Endometrial microvascular endothelial cells (primary cell): ENCODE measurements around the gene RPL27A. TPM values are rescaled to one million over a fixed set of nuclear protein-coding genes. Genes with fewer than 3 reads are reported as not detected.

Experiments
- in situ Hi-C: cut with HindIII; loops from 2 replicates; pipeline ENCODE4 v1.10.0; 2017; ENCODE audit warnings: low sequenced_read_pairs, low pct_unique_long_range_greater_than_20kb; ENCODE audit errors: inconsistent ontology term
- total RNA-seq: library from RNA; depleted of rRNA; stranded (reverse); fragments of >200 nt; gene quantifications from one replicate; pipeline ENCODE4 v1.2.3, GENCODE V29; 2015; ENCODE audit errors: inconsistent ontology term

RPL27A gene
- total RNA-seq, 1 donor from 2014 or later: 842 TPM

DNA sequence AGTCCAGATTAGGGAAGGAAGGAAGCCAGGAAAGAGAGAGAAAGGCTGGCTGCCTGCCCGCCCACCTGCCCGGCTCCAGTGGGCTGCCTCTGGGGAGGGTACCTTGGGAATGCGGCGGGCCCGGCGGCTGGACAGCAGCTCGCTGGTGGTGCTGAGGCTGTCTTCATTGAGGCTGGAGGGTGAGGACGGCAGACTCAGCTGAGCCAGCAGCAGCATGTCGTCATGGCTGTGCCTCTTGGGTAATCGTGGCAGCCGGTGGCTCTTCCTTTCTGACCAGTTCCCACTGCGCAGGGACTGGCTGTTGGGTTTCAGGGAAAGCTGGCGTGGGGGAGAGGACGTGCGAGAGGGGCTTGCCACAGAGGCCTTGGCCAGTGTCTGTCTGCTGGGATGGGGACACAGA, 32.9 kb downstream of the RPL27A start:
- in situ Hi-C loops: no loop called here

- in situ Hi-C loops: no loop called here
Measured at GRCh38 chr11:8717544-8717875, 34.9 kb downstream of the RPL27A start.

DNA sequence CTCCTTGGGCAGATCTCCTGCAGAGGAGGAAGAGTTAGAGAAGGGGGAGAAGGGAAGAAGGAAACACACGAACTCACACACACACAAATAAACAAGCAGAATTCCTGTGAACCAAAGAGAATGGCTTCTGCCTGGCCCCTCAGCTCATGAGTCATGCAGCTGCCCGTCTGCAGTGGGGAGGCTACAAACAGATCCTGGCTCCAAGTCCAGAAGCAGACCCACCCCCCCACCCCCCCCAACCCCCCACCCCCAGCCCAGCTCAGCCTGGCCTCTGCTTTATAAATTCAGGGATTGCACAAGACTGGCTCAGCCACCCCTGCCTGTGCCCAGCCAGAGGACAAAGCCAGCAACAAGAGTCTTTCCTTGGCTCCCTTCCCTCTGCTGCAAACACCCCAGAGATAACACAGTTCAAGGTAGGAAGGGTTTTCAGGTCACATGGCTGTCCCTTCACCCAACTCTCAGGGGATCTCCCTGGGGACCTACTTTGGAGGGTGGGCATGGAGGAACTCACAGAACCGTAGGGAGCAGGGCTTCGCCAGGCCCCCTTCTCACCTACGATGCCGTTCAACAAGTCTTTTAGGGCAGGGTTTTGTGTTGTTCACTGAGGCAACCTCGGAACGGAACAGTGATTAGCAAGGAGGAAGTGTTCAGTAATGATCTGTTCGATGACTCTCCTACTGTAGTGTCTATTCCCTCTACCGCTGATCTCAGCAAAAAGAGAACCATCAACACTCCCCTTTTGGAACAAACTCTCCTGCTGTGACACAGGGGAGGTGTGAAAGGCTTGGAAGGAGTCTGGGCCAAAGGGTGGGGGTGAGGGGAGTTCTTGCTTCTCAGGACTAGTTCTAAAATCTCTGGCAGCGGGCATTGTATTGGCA, 35.5 kb downstream of the RPL27A start:
- in situ Hi-C loops: no loop called here

DNA sequence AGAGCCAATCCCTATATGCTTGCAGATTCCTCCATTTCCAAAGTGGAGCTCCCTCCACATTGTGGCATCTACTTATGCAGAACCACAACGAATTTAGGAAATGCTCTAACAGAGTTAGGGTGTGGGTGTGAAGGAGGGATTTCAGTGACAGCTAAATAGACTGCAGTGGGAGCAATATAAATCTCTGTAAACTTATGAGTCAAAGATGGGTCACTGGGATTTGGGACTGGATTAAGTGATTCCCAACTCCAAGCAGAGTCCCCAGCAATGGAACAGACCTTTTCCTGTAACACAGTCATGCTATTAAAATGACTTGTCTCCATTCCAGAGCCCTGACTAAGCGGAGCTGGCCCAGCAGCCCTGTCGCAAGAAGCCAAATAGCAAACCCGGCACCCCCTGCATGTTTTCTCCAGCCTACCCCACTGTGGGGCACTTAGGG, 36.6 kb downstream of the RPL27A start:
- in situ Hi-C loops: no loop called here

- in situ Hi-C loops: no loop called here
Measured at GRCh38 chr11:8719721-8720120, 37.1 kb downstream of the RPL27A start.

GRCh38 chr11:8720352-8720751, 37.8 kb downstream of the RPL27A start:
- in situ Hi-C loops: no loop called here

DNA sequence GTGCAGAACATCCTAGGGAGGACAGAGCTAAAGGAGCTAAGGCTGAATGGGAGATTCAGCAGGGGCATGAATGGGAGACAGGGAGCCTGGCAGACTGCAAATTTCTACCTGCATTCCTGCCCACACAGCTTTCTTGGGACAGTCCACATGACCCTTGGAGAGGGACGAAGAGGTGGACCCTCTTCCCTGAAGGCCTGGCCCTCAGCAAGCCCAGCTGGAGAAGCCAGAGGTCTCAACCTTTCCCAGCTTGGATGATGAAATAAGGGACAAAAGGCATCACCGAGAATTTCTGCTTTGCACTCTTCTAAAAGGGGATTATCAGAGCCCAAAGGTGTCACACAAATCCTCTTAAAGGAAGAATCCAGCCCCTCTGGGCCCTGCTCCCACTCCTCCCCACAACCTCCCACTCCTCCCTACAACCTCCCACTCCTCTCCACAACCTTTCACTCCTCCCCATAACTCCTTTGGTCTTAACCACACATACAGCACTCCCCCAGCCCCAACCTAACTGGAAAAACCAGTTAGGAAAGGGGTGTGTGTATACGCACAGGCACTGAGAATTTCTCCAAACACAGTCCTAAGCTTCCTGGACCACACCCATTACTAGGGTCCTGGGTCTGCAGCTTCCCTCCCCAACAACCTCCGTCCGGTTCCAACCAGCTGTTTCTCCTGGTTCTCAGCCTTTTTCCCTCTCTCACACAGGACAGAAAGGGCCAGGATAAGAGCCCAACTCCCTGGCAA, 38.4 kb downstream of the RPL27A start:
- in situ Hi-C loops: no loop called here

- in situ Hi-C loops: no loop called here
Measured at GRCh38 chr11:8721609-8722500, 39.3 kb downstream of the RPL27A start.

DNA sequence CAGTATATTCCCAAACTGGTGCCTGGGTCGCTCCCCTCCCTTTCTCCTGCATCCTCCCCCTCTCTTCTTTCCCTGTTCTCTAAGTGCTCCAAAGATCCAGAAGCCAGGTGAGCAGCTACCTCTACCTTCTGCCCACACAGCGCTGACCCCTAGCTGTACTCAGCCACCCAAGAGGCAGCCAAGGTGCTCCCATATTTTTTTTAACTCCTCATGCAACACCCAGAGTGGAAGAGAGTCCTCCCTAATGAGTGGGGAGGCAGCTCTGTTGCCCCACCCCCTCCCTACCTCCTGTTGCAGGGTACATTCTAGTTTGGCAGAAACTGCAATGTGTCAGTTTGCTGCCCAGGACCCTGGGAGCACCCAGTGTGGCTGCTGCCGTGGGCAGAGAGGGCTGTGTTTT, 40.2 kb downstream of the RPL27A start:
- in situ Hi-C loops: no loop called here

DNA sequence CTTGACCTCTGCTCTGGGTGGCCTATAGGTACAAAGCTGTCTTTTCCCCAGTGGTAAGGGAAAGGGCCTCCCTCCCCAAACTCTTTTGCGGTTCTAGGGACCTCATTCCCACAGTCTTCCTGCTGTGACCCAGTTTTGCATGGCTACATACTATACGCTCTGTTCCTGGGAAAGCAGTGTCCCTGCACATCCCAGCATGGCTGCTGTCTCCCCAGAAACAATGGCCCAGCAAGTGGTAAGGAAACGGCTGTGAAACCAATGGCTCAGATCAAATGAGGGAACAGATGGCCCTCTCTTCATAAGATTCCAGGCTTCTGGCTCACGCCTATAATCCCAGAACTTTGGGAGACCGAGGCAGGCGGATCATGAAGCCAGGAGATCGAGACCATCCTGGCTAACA, 41.1 kb downstream of the RPL27A start:
- in situ Hi-C loops: no loop called here

GRCh38 chr11:8724682-8725081, 42.1 kb downstream of the RPL27A start:
- in situ Hi-C loops: no loop called here

- in situ Hi-C loops: no loop called here
Measured at GRCh38 chr11:8726395-8726794, 43.8 kb downstream of the RPL27A start.

DNA sequence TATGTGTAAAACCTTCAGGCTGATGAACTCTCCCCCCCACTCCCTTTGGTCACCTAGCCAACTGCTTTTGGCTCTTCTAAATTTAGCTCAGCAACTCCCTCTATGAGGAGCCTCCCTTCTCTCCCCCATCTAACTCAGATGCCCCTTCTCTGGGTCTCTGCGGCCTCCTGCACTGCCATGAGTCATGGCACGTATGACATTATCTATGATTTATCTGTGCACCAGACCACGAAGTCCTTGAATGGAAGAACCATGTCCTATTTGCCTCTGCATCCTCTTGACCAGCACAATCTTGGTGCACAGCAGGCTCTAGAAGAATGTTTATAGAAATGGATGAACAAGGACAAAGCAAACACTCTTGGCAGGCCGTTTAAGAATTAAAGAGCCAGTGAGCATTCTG, 46.0 kb downstream of the RPL27A start:
- in situ Hi-C loops: no loop called here

- in situ Hi-C loops: no loop called here
Measured at GRCh38 chr11:8729067-8729466, 46.5 kb downstream of the RPL27A start.

DNA sequence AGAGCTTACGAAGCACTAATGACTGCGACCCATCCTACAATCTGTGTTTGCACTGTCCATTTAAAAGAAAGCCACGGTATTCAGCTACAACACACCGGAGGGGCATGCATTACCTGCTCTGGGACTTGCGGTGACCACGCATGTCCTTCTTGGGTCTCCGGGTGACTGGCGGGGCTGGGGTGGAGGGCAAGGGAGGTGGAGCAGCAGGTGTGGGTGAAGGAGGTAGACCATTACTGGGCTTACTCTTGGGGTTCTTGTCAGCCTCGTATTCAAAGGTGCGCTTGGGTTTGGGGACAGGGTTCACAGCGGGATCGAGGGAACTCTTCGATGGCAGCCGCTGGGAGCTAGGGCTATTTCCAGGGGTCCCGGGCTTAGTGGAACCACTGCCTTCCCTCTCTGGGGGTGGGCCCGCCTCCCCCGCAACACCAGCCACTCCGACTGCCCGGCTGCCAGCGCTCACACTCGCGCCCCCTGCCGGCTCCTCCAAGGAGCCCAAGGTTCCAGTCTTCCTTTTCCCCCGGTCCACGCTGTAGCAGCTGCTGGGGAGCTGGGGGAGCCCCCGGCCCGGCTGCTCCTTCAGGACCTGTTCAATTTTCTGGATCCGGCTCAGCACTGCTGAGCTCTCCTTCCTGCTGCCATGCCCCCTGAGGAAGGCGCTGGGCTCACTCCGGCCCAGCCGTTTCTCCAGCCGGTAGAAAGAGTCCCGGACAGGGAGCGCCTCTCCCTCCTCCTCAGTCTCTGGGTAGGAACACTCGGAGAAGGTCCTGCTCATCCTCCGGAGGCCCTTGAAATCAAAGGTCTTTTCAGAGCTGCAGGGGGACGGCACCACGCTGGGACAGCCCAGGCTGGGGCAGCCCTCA, 47.5 kb downstream of the RPL27A start:
- in situ Hi-C loops: no loop called here

DNA sequence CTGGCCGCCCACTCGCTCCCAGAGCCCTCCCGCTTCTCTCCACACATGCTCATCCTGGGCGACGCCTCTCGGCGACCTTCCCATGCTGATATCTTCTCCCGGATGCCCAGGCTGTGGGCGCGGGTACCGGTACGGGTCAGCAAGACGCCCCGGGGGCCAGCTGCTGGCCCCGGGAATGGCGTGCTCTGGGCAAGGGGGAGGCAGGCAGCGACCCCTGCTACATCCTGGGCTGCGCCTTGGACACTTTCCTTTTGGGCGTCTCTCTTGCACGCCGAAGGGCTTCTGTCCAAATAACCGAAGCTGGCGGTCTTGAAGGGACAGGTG, 48.1 kb downstream of the RPL27A start:
- in situ Hi-C loops: no loop called here

- in situ Hi-C loops: no loop called here
Measured at GRCh38 chr11:8731647-8732323, 49.2 kb downstream of the RPL27A start.

- in situ Hi-C loops: no loop called here
Measured at GRCh38 chr11:8732324-8732670, 49.7 kb downstream of the RPL27A start.
